GM12874 (cell line): ENCODE measurements around the gene PDE3A.

Experiments
- TF ChIP-seq, protein P1 (sequence below): IDR thresholded peaks from 2 replicates; pipeline ENCODE4 v1.5.1; 2011; ENCODE audit warnings: low read depth, mild to moderate bottlenecking, control low read depth, low read length, moderate library complexity; ENCODE audit not compliant: insufficient read depth

The PDE3A gene

DNA sequence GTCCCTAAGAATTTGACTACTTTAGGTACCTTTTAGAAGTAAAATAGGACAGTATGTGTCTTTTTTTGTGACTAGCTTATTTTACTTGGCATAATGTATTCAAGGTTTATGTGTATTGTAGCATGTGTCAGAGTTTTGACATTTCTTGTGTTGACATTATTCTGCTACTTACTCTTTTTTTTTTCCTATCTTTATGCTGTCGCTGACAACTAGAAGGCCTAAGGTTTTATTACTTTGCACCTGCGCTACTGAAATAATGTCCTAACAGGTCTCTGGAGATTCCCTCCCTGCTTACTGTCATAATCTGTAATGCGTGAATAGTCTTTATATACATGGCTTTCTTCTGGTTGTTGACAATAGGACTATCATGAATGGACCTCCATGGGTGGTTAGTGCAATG is 43.0 kb downstream of the PDE3A start:
- TF ChIP-seq, protein P1, sequence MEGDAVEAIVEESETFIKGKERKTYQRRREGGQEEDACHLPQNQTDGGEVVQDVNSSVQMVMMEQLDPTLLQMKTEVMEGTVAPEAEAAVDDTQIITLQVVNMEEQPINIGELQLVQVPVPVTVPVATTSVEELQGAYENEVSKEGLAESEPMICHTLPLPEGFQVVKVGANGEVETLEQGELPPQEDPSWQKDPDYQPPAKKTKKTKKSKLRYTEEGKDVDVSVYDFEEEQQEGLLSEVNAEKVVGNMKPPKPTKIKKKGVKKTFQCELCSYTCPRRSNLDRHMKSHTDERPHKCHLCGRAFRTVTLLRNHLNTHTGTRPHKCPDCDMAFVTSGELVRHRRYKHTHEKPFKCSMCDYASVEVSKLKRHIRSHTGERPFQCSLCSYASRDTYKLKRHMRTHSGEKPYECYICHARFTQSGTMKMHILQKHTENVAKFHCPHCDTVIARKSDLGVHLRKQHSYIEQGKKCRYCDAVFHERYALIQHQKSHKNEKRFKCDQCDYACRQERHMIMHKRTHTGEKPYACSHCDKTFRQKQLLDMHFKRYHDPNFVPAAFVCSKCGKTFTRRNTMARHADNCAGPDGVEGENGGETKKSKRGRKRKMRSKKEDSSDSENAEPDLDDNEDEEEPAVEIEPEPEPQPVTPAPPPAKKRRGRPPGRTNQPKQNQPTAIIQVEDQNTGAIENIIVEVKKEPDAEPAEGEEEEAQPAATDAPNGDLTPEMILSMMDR = no peak

DNA sequence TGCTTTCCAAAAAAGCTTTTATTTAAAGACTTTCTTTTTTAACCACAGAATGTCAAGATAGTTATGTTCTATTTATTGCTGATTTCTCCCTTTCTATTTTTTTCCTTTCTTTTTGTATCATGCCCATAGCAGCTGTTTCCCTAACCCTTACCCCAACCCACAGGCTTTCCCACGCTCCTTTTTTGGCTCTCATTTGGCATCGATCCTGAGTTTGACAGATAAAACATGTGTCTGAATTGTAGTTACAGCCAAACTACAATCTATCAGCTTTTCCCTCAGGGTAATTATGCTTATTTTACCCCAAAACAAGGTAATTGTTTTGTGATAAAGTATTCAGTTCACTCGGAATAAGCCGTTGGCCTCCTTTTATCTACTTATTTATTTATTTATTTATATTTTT is 46.7 kb downstream of the PDE3A start:
- TF ChIP-seq, protein P1 = no peak

DNA sequence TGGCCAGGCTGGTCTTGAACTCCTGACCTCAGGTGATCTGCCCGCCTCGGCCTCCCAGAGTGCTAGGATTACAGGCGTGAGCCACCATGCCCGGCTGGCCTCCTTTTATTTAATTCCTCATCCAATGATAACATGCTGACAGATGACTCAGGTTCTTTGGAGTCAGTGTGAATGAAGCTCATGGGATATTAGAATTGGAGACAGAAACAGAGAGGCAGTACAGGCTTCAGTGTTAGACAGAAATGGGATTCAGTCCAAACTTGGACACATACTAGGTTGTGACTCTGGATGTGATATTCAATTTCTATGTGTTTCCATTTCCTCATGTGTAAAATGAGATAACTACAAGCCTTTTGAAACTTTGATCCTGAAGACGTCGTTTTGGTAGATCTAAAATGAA is 47.3 kb downstream of the PDE3A start:
- TF ChIP-seq, protein P1 = no peak

DNA sequence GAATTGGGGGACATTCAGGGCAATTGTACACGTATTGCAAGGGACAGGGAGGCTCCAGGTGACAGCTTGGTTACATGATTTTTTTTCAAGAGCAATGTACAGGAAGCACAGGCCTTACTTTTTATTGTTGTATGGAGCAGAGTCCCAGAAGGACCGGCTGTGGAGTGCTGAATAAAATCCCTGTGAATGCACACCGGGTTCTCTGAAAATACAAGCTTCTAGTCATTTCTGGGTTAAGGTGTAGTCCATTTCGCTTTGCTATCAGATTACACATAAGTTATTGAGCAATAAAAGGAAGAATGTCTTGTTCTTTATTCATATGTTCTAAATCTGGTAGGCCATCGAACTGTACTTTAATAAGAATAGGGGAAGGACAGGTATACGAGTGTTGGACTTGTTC is 52.2 kb downstream of the PDE3A start:
- TF ChIP-seq, protein P1 = no peak

GRCh38 chr12:20421421-20421820 is 53.1 kb downstream of the PDE3A start:
- TF ChIP-seq, protein P1 = no peak

DNA sequence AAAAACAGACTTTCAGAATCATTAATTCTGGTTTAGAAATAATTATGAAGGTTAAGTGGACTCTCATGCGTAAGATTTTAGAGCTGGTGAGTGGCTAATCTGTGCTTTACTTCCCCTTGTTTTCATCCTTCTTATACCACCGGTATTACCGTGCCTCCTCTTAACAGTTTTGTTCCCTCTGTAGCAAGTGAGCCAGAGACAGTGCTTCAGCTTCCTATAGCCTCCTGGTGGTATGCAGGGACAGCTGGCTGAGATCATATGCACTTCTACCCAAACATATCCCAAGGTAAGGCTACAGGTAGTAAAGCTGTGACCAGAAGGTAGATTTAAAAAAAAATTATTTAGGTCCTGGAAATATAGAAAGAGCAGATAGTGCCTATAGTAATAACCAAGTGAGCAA is 55.2 kb downstream of the PDE3A start:
- TF ChIP-seq, protein P1 = no peak

DNA sequence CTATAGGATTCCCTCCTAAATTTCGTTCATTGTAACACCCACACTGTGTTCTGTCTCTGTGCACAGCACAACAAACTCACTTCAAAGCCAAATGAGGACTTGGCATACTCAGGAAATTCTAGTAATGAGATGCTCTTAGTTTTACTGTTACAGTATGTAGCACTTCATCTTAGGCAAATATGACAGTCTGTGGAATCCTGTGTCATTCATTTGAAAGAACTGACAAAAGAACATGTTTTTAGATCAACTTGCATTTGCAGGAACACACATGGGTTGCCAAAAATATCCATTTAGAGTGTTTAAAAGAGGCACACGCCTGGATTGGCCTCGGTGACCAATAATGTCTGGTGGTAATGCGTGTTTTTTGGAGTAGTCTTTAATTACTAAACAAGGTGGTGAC is 56.5 kb downstream of the PDE3A start:
- TF ChIP-seq, protein P1 = no peak

- TF ChIP-seq, protein P1 = no peak
Measured at GRCh38 chr12:20426191-20426590, 57.9 kb downstream of the PDE3A start.
